ENCODE measurements around the gene SLIT3.

The SLIT3 gene

GRCh38 chr5:169127431-169127830 lies 173.5 kb downstream of the SLIT3 start:
- Histone ChIP-seq H3K36me3 (ENCODE audit: insufficient read depth) (no peaks in the 10 kb centered on the region), H3K27me3 (ENCODE audit: insufficient read depth, low read depth) (no peaks in the 10 kb centered on the region), H2AFZ (ENCODE audit: low read depth) (no peak overlapping the region), H4K20me1 (ENCODE audit: insufficient read depth) (no peaks in the 10 kb centered on the region), H3K4me2 (no peak overlapping the region), H3K4me3 (IDR thresholded peaks at IDR 0.05; ENCODE audit: insufficient read depth, low read depth, low read length) (no peak overlapping the region), H3K9ac (no peak overlapping the region), H3K4me1 (ENCODE audit: low read depth, poor library complexity, severe bottlenecking) (no peaks in the 10 kb centered on the region), H3K27ac (no peak overlapping the region), H3K79me2 (ENCODE audit: insufficient read depth, low read depth) (no peaks in the 10 kb centered on the region)
- no peak for TF ChIP-seq CTCF (conservative IDR thresholded peaks at IDR 0.05; ENCODE audit: low read depth, low read length)

GRCh38 chr5:169126481-169127021 lies 174.4 kb downstream of the SLIT3 start:
- no peak for TF ChIP-seq CTCF (conservative IDR thresholded peaks at IDR 0.05; ENCODE audit: low read depth, low read length)
- Histone ChIP-seq H3K4me1 (ENCODE audit: low read depth, poor library complexity, severe bottlenecking) (no peaks in the 10 kb centered on the region), H3K4me2 (no peak overlapping the region), H4K20me1 (ENCODE audit: insufficient read depth) (no peaks in the 10 kb centered on the region), H2AFZ (ENCODE audit: low read depth) (no peak overlapping the region), H3K4me3 (IDR thresholded peaks at IDR 0.05; ENCODE audit: insufficient read depth, low read depth, low read length) (no peak overlapping the region), H3K79me2 (ENCODE audit: insufficient read depth, low read depth) (no peaks in the 10 kb centered on the region), H3K27ac (no peak overlapping the region), H3K9ac (no peak overlapping the region), H3K36me3 (ENCODE audit: insufficient read depth) (no peaks in the 10 kb centered on the region), H3K27me3 (ENCODE audit: insufficient read depth, low read depth) (no peaks in the 10 kb centered on the region)

GRCh38 chr5:169125571-169125970 lies 175.4 kb downstream of the SLIT3 start:
- H3K36me3 ChIP-seq (ENCODE audit: insufficient read depth), result no peaks in the 10 kb centered on the region
- no peaks in the 10 kb centered on the region for H4K20me1 ChIP-seq (ENCODE audit: insufficient read depth)
- no peaks in the 10 kb centered on the region for H3K79me2 ChIP-seq (ENCODE audit: insufficient read depth, low read depth)
- TF ChIP-seq CTCF (conservative IDR thresholded peaks at IDR 0.05; ENCODE audit: low read depth, low read length), result no peak
- H3K4me2 ChIP-seq, result no peak overlapping the region
- no peak overlapping the region for H2AFZ ChIP-seq (ENCODE audit: low read depth)
- no peak overlapping the region for H3K27ac ChIP-seq
- no peak overlapping the region for H3K4me3 ChIP-seq (IDR thresholded peaks at IDR 0.05; ENCODE audit: insufficient read depth, low read depth, low read length)
- H3K4me1 ChIP-seq (ENCODE audit: low read depth, poor library complexity, severe bottlenecking), result no peaks in the 10 kb centered on the region
- H3K9ac ChIP-seq, result no peak overlapping the region
- H3K27me3 ChIP-seq (ENCODE audit: insufficient read depth, low read depth), result no peaks in the 10 kb centered on the region

- no peak for TF ChIP-seq CTCF (conservative IDR thresholded peaks at IDR 0.05; ENCODE audit: low read depth, low read length)
Measured at GRCh38 chr5:169122951-169123350, 178.0 kb downstream of the SLIT3 start.

More at GRCh38 chr5:169122951-169123350, 178.0 kb downstream of the SLIT3 start:
- no peaks in the 10 kb centered on the region for H3K79me2 ChIP-seq (ENCODE audit: insufficient read depth, low read depth)
- H3K4me3 ChIP-seq (IDR thresholded peaks at IDR 0.05; ENCODE audit: insufficient read depth, low read depth, low read length), result no peak overlapping the region
- no peak overlapping the region for H3K27ac ChIP-seq
- no peak overlapping the region for H3K4me2 ChIP-seq
- no peaks in the 10 kb centered on the region for H3K4me1 ChIP-seq (ENCODE audit: low read depth, poor library complexity, severe bottlenecking)
- no peak overlapping the region for H3K9ac ChIP-seq
- no peak overlapping the region for H2AFZ ChIP-seq (ENCODE audit: low read depth)
- no peaks in the 10 kb centered on the region for H3K36me3 ChIP-seq (ENCODE audit: insufficient read depth)
- no peaks in the 10 kb centered on the region for H3K27me3 ChIP-seq (ENCODE audit: insufficient read depth, low read depth)
- H4K20me1 ChIP-seq (ENCODE audit: insufficient read depth), result no peaks in the 10 kb centered on the region
